ENCODE results near the gene TC2N.
"Not testable (repeated sequence)": the region's sequence is repeated elsewhere in the genome, so short reads cannot be mapped to it uniquely, and the experiment has no call there.

Gene TC2N

DNA sequence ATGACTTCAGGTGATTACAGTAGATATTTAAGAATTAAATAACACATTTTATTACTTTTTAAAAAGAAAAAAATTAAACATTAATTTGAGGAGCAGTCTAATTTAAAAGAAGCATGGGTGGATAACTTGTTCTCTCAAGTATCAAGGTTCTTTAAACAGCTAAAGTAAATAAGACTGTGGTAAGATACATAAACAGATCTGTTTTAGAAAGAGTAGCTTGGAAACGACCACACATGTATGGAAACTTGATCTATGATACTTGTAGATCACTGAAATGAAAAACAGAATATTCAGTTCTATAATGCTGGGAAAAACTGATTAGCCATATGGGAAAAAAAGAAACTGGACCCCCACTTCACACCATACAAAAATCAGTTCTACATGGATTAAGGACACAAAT lies 36.0 kb downstream of the TC2N start:
- DNase-seq = no peak

DNA sequence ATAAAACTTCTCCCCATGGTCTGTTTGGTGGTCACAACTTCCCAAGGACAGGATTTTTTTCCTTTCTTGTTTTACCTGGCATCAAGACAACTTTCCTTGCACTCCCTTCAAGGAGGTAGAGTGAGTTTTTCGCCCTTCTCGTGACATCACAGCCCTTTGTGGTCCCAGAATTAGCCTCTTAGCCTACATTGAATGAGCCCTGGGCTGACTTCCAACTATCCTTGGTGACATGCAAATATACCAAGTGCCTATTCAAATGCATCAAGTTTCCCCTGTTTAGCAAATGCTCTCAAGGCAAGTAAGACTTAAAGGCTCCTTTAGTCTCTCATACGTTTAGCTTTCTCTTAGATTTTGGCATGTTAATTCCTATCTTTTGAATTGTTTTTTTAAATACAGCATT lies 36.6 kb downstream of the TC2N start:
- no peak for DNase-seq

DNA sequence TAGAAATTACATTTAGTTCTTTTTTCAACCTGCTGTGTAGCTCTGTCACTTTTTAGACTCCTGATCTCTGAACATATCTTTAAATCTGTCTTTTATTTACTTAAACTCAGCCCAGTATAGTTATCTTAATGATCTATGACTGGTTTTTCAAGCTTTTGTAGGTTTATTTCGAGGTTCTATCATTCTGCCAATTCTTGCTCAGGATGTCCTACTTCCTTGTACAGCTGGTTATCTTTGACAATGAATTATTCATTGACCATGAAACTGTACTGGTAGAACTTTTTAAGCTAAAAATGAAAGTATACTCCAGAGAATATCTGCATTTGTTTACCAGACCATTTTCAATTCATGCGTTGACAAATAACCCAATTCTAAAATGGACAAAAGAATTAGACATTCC lies 37.8 kb downstream of the TC2N start:
- no peak for DNase-seq

DNA sequence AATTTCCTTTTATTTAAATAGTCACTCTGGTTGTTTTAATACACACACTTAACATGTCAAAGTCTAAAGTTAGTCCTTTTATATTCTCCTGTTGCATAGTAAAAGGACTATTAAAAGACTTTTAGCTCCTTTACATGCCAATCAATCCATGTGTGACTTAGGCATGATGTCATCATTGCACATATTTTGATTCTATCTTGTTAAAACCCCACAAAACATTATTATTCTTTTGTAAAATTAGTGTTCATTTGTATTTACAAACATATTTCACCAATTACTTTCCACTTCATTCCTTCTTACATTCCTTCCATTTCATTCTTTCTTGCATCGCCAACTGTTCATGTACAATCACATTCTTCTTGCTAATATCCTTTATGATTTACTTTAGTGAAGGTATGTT lies 39.6 kb downstream of the TC2N start:
- no peak for DNase-seq

DNA sequence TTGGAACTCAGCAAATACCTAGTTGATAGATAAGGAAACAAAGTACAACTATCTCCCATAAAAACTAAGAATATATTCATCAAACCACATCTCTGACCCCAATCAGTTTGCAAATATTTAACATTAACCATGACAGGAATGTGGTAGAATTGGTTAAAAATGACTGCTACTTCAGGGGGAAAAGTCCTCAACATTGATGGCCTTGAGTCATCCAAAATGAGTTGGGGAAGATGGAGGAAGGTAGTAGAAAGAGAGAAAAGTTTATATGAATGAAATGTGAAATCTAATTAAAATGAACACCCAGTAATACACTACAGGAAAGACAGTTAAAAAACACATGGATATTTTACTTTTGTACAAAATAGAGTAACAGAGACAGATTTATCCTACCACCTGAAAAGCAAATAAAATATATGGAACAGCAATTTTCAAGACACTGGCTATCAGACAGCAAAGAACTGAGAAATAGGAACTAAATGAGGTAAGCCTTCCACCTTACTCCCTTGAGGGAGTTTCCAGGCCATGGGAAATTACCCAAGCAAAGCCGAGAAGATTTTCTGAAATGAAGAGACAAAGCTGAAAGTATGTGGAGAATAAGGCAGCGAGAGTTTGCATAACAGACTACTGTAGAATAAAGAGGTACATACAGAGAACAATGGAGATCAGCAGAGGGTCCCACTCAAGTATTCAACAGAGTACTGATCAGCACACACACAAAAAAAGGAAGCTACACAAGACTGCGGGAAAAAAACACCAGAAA lies 49.6 kb downstream of the TC2N start:
- no peak for DNase-seq

DNA sequence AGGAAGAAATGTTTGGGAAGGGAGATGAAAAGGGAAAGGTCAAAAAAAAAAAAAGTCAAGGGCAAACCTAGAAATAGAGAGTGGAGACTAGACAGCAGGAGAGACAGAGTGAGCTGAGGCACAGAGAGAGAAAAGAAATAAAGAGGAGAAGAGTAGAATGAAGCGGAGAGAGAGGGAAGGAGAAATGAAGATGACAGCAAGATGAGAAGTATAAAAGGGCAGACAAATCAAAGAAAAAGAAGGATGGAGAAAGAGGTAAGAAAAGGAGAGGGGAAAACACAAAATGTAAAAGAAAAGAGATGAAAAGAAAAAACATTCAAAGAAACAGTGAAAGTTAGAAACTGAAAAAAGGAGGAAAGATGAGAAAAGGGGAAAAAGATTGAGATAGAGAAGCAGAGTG lies 53.0 kb downstream of the TC2N start:
- no peak for DNase-seq

DNA sequence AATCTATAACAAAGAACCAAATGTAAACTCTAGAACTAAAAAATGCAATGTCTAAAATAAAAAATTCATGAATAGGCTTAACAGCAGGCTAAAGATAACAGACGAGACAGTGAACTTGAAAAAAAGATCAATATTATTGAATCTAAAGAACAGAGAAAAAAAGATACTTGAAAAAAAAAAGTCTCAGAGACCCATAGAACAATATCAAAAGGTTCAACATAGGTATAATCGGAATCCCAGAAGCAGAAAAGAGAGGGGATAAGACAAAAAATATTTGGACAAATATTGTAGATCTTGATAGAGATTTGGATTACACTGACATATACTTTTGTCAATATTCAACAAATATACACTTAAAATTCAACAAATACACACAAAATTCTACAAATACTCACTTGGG lies 56.6 kb downstream of the TC2N start:
- DNase-seq = no peak

DNA sequence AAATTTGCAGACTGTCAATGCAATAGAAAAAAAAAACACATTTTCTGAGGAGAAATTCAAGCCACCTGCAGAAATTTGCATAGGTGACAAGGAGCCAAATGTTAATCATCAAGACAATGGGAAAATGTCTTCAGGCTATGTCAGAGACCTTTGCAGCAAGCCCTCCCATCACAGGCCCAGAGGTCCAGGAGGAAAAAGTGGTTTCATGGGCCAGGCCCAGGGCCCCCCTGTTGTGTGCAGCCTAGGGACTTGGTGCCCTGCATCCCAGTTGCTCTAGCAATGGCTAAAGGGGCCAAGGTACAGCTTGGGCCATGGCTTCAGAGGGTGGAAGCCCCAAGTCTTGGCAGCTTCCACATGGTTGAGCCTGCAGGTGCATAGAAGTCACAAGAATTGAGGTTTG lies 60.6 kb downstream of the TC2N start:
- DNase-seq = no peak

DNA sequence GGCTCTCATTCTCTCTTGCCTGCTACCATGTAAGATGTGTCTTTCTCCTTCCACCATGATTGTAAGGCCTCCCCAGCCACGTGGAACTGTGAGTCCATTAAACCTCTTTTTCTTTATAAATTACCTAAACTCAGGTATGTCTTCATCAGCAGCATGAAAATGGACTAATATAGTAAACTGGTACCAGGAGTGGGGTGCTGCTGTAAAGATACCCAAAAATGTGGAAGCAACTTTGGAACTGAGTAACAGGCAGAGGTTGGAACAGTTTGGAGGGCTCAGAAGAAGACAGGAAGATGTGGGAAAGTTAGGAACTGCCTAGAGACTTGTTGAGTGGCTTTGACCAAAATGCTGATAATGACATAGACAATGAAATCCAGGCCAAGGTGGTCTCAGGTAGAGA lies 61.2 kb downstream of the TC2N start:
- not testable (repeated sequence) for DNase-seq

DNA sequence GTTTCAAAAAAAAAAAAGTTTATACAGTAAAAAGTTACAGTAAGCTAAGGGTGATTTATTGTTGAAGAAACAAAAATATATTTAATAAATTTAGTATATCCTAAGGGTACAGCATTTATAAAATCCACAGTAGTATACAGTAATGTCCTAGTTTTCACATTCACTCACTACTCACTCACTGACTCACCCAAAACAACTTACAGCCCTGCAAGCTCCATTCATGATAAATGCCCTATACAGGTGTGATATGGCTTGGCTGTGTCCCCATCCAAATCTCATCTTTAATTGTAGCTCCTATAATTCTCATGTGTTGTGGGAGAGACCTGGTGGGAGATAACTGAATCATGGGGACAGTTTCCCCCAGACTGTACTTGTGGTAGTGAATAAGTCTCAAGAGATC lies 61.7 kb downstream of the TC2N start:
- DNase-seq = no peak

DNA sequence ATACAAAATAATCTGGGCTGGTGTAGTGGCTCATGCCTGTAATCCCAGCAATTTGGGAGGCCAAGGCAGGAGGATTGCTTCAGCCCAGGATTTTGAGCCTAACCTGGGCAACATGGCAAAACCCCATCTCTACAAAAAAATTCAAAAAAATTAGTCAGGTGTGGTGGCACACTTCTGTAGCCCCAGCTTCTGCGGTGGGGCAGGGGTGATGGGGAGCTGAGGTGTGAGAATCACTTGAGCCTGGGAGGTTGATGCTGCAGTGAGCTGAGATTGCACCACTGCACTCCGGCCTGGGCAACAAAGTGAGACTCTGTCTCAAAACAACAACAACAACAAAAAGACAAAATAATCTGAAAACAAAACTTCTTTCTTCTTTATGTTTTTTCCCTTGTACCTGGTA lies 66.0 kb downstream of the TC2N start:
- no peak for DNase-seq

DNA sequence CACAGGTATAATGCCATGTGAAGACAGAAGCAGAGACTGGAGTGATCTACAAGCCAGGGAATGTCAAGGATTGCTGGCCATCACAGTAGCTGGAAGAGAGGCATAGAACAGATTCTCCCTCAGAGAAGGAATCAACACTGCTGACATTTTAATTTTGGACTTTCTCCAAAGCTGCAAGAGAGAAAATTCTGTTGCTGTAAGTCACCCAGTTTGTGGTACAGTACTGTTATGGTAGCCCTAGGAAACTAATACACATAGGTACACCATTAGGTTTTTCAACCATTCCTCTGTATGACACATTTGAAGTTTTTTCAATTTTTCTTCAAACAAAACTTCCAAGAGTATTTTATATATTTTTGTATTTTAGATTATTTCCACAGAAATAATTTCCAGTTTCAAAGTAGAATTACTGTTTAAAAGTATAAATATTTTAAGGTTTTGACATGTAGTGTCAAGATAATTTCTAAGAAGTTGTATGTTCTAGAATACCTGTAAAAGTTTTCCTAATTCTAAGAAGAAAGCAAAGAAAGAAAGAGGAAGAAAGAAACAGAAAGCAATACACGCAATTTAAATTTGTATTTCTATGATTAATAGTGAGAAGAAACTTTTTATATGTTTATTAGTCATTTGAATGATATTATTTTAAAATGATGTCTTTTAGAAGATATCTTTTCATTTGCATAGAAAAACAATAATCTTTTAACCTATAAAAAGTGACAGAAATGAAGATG lies 70.6 kb downstream of the TC2N start:
- DNase-seq = peak; percentile 52

DNA sequence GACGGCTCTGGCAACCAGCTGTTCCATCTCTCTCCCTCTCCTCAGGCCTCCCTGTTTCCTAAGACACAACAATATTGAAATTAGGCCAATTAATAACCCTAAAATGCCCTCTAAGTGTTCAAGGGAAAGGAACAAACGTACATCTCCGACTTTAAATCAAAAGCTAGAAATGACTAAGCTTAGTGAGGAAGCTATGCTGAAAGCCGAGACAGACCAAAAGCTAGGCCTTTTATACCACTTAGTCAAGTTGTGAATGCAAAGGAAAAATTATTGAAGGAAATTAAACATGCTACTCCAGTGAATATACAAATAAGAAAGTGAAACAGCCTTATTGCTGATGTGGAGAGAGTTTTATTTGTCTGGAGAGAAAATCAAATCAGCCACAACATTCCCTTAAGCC lies 73.6 kb downstream of the TC2N start:
- DNase-seq = no peak

DNA sequence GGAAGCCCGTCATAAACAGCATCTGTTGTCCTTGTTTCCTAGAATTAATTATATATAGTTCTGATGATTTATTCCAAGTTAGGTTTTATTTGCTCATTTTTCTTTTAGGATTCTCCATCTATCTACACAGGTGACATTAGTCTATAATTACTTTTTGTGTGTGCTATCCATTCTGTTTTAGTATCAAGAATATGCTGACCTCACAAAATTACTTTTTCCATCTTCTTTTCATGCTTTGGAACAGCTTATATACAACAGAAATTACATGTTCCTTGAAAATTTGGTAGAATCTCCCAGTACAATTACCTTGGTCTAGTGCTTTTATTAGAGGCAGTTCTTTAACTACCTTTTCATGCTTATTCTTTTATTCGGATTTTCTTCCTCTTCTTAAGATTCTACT lies 81.1 kb downstream of the TC2N start:
- no peak for DNase-seq

DNA sequence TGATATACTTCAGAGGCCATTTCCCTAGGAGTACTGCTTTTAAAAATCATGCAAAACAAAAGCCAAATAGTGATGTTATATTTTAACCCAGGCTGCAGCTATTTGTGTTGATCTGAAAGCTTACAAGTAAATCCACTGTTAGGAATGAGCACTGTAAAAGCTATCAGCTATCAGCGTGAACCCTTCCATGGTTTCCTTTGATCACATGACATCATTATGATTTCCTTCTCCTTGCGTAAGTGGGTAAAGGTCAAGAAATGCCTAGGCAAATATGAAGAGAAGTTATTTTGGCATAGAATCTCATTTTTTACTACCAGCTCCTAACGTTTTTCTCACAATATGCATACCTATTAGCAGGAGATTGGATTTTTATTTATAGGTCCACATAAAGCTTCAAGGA lies 86.9 kb downstream of the TC2N start:
- no peak for DNase-seq

DNA sequence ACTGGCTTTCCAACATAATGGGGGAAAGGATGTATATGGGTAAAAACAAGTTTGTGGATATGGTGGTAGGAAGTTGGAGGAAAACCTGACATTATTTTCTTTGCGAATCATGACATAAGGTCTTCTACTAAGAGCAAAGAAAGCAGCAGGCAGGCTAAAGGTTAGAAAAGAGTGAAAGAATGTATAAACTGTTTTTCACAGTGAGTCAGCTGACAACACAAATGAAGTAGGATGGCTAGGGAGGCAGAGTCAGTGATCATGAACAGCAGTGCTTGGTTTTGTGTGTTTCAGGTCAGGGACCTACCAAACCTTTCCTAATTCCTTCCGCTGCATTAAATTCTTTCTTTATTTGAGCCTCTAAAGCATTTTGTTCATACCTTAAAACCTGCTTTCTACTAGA lies 89.1 kb downstream of the TC2N start:
- no peak for DNase-seq

DNA sequence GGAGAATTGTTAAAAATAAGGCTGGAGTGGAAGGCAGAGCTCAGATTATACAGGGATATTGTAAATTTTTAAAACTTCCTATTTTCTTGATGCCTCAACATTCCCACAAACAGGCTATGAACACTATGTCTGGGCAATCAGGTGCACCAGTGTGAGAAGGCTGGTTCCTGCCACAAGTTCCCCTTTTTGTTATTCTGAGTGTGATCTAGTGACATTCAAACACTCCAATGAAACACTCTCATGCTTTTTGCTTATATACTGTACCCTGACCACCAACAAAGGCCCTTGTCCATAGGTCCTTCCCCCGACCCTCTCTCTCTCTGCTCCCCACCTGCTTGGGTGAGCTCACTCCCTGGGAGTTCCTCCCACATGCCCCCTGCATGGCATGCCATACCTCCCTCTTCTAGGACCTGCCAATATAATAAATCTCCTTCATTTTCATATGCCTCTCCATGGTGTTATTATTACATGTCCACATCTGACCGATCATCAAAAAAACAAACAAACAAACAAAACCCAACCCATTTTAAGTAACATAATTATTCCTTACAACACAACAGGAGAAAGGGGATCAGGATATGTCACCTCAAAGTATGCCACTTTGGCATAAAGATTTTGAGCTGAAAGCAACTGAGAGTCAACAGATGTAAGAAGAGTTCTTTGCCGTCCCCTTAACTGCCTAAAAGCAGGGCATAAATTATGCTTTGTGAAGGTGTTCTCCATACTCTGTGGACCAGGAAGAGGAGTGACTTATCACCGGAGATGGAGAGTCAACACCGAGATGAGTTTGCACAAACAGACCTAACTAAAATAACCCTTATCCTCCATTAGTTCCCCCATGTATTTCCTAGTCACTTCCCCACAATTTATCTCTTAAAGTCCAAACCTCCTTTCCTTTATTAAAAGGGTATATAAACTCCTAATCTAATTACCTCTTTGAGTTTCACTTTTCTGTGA lies 92.9 kb downstream of the TC2N start:
- no peak for DNase-seq

DNA sequence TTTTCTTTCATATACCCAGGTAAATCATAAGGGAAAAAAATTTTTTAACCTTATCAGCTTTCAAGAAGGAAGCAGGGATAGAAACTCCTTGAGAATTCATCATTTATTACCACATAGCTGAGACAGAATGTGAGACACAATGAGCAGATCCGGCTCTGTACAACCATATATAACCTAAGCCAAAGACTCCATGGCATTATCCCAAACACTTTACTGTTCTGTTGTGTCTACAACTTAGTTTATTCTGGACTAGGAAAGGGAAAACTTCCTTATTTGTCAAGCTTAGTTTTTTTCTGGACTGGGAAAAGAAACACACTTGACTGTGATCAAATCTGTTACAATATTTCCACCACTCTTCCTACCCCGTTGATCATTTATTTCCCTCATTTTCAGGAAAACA lies 97.2 kb downstream of the TC2N start:
- DNase-seq = no peak

DNA sequence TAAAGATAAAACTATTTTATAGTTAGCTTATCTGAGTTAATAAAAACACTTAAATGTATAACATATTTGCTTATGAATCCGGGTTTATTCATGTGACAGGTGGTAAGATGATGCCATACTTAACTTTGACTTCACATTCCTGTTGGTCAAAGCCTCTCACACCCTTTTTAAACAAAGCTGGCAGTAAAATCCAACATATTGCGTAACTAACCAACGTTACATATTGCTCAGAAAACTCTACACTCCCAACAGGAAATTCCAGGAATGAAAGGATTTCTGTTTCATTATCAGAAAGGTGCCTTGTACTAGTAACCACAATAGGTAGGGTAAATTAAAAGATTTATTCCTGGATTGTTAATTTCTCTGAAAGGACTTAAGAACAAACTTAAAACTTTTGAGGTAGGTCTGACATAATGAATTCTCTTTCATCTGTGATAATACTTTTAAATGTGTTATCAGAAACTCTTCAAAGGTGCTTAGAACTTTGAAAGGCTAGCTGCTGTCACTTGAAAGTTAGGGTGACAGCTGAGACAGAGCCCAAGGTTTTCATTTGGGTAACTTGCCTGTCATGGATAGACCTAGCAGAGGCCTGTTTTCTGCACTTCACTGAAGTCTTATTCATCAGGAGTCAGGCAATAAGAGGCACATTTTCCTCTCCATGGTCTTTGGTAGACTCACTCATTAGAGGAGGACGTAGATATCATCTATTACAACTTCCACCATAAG lies 111.6 kb downstream of the TC2N start:
- no peak for DNase-seq

DNA sequence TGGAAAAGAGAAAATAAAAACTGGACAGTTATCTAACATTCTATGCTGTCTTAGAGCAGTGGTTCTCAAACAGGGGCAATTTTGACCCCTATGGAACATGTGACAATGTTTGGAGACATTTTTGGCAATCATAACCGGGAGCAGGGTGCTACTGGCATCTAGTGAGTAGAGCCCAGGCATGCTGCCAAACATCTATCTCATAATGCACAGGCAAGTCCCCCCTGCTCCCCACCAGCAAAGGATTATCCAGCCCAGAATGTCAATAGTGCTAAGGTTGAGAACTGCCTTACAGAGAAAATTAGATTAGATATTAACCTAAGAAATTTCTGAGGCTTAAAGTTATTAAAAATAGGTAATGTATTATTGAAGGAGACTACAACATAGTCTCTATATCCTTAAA lies 112.5 kb downstream of the TC2N start:
- no peak for DNase-seq

DNA sequence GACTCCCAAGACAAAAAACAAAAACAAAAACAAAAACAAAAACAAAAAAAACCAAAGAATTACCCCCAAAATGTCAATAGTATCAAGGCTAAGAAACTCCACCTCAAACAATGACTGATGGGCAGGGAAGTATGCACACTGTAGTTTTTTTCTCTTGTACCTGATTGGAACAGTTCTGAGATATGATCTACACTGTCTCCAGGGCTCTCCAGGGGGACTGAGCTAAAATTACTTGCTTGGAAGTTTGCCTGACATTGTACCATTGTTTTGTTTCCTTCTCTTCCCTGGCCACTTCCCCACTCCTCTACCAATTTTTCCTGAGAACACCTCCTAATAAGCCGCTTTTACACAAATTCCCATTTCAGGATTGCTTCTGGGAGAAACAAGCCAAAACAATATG lies 113.2 kb downstream of the TC2N start:
- DNase-seq = no peak

DNA sequence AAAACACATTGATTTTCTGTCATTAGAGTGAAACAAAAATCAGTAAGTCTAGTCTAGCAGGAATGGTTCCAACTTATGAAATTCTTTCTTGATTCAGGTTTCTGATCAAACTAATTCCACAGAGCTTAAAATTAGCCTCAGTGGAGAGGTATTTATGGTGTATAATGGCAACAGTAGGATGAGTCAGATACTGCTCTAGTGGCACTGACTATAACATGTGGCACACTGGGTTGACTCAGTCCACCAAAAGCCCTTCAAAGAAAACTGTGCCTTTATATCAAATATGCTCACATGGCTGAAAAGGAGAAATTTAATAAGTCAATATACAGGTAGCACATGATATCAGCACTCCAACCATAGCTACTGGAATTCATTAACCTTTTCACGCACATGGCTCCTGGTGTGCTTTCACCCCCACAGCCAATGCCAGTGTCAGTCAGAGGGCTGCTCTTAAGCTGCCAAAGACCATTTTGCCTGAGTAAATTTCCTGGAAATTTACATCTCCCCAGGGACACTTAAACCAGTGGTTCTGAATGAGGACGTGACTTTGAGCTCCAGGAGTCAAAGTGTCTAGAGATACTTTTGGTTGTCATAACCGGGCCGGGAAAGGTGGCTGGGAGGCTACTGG lies 113.7 kb downstream of the TC2N start:
- no peak for DNase-seq
